Measurements from ENCODE around the gene HBG1.

Gene HBG1

DNA sequence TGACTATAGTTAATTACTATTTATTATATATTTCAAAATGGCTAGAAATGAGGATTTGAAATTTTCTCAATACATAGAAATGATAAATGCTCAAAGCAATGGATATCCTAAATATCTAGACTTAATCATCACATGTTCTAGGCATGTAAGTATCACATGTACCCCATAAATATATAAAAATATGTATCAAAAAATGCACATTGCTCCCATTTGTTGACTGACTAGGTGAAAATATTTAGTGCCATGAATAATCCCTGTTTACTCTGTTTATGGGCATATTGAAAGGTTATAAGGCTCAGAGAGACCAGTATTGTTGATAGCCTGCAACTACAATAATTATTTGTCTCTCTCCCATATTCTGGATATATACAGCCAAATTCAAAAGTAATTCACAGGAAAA lies 17.0 kb upstream of the HBG1 start:
- TF ChIP-seq USF1 (IDR thresholded peaks at IDR 0.05) (no peak), CREB1 (IDR thresholded peaks at IDR 0.05; ENCODE audit: low read depth) (no peak), RAD21 (IDR thresholded peaks at IDR 0.05; ENCODE audit: low read depth) (no peak), TCF12 (IDR thresholded peaks at IDR 0.05; ENCODE audit: low read depth) (no peak), TAF1 (IDR thresholded peaks at IDR 0.05; ENCODE audit: low read depth) (no peak), ZBTB7A (IDR thresholded peaks at IDR 0.05; ENCODE audit: low read depth) (no peak), EP300 (IDR thresholded peaks at IDR 0.05; ENCODE audit: borderline replicate concordance) (no peak), MAX (IDR thresholded peaks at IDR 0.05) (no peak), YY1 (IDR thresholded peaks at IDR 0.05; ENCODE audit: low read depth) (no peak), EGR1 (IDR thresholded peaks at IDR 0.05) (no peak), FOXM1 (IDR thresholded peaks at IDR 0.05; ENCODE audit: borderline replicate concordance, low read depth) (no peak), TEAD4 (IDR thresholded peaks at IDR 0.05) (no peak), CEBPB (IDR thresholded peaks at IDR 0.05) (no peak), NFIC (IDR thresholded peaks at IDR 0.05) (no peak)
- TF ChIP-seq, protein P1, sequence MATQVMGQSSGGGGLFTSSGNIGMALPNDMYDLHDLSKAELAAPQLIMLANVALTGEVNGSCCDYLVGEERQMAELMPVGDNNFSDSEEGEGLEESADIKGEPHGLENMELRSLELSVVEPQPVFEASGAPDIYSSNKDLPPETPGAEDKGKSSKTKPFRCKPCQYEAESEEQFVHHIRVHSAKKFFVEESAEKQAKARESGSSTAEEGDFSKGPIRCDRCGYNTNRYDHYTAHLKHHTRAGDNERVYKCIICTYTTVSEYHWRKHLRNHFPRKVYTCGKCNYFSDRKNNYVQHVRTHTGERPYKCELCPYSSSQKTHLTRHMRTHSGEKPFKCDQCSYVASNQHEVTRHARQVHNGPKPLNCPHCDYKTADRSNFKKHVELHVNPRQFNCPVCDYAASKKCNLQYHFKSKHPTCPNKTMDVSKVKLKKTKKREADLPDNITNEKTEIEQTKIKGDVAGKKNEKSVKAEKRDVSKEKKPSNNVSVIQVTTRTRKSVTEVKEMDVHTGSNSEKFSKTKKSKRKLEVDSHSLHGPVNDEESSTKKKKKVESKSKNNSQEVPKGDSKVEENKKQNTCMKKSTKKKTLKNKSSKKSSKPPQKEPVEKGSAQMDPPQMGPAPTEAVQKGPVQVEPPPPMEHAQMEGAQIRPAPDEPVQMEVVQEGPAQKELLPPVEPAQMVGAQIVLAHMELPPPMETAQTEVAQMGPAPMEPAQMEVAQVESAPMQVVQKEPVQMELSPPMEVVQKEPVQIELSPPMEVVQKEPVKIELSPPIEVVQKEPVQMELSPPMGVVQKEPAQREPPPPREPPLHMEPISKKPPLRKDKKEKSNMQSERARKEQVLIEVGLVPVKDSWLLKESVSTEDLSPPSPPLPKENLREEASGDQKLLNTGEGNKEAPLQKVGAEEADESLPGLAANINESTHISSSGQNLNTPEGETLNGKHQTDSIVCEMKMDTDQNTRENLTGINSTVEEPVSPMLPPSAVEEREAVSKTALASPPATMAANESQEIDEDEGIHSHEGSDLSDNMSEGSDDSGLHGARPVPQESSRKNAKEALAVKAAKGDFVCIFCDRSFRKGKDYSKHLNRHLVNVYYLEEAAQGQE (IDR thresholded peaks at IDR 0.05; ENCODE audit: low read depth): no peak

DNA sequence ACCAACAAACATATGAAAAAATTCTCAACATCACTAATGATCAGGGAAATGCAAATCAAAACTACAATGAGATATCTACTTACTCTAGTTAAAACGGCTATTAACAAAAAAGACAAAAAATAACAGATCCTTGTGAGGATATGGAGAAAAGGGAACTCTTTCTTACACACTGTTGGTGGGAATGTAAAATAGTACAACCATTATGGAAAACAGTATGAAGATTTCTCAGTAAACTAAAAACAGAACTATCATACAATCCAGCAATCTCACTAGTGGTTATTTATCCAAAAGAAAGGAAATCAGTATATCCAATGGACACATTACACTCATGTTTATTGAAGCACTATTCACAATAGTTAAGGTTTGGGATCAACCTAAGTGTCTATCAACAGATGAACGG lies 16.2 kb upstream of the HBG1 start:
- TF ChIP-seq CREB1 (IDR thresholded peaks at IDR 0.05; ENCODE audit: low read depth): no peak
- no peak for TF ChIP-seq TAF1 (IDR thresholded peaks at IDR 0.05; ENCODE audit: low read depth)
- TF ChIP-seq NFIC (IDR thresholded peaks at IDR 0.05): no peak
- TF ChIP-seq, protein P1 (IDR thresholded peaks at IDR 0.05; ENCODE audit: low read depth): no peak
- TF ChIP-seq RAD21 (IDR thresholded peaks at IDR 0.05; ENCODE audit: low read depth): no peak
- no peak for TF ChIP-seq USF1 (IDR thresholded peaks at IDR 0.05)
- TF ChIP-seq YY1 (IDR thresholded peaks at IDR 0.05; ENCODE audit: low read depth): no peak
- TF ChIP-seq FOXM1 (IDR thresholded peaks at IDR 0.05; ENCODE audit: borderline replicate concordance, low read depth): no peak
- no peak for TF ChIP-seq ZBTB7A (IDR thresholded peaks at IDR 0.05; ENCODE audit: low read depth)
- no peak for TF ChIP-seq EP300 (IDR thresholded peaks at IDR 0.05; ENCODE audit: borderline replicate concordance)
- no peak for TF ChIP-seq TEAD4 (IDR thresholded peaks at IDR 0.05)
- no peak for TF ChIP-seq MAX (IDR thresholded peaks at IDR 0.05)
- TF ChIP-seq EGR1 (IDR thresholded peaks at IDR 0.05): no peak
- no peak for TF ChIP-seq CEBPB (IDR thresholded peaks at IDR 0.05)
- TF ChIP-seq TCF12 (IDR thresholded peaks at IDR 0.05; ENCODE audit: low read depth): no peak

- TF ChIP-seq TAF1 (IDR thresholded peaks at IDR 0.05; ENCODE audit: low read depth): no peak
- TF ChIP-seq FOXM1 (IDR thresholded peaks at IDR 0.05; ENCODE audit: borderline replicate concordance, low read depth): no peak
- TF ChIP-seq YY1 (IDR thresholded peaks at IDR 0.05; ENCODE audit: low read depth): no peak
- TF ChIP-seq USF1 (IDR thresholded peaks at IDR 0.05): no peak
- TF ChIP-seq EP300 (IDR thresholded peaks at IDR 0.05; ENCODE audit: borderline replicate concordance): no peak
- no peak for TF ChIP-seq MAX (IDR thresholded peaks at IDR 0.05)
- no peak for TF ChIP-seq CEBPB (IDR thresholded peaks at IDR 0.05)
- no peak for TF ChIP-seq EGR1 (IDR thresholded peaks at IDR 0.05)
- TF ChIP-seq NFIC (IDR thresholded peaks at IDR 0.05): no peak
Measured at GRCh38 chr11:5258543-5259262, 9.0 kb upstream of the HBG1 start.

DNA sequence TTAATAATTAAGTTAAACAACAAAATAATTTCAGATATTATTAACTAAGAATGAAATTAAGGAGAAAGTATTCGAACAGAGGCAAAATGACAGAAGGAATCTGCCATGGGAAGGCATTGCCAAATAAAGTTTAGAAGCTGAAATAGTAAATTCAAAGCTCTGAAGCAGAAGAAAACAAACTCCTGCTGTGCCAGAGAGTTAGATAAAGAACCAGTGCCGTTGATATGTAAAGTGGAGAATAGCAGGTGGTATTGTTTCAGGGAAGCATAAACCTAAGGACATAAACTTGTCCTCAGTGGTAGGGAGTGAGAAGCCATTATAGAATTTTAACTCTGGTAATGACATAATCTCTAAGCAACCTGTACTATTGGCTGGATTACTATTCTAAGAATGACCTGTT lies 7.6 kb upstream of the HBG1 start:
- TF ChIP-seq USF1 (IDR thresholded peaks at IDR 0.05) (no peak), ZBTB7A (IDR thresholded peaks at IDR 0.05; ENCODE audit: low read depth) (no peak), YY1 (IDR thresholded peaks at IDR 0.05; ENCODE audit: low read depth) (no peak), MAX (IDR thresholded peaks at IDR 0.05) (no peak), TCF12 (IDR thresholded peaks at IDR 0.05; ENCODE audit: low read depth) (no peak)
